WTC11 (cell line): Measurements from ENCODE around the gene TTC28. TPM values are rescaled to one million over a fixed set of nuclear protein-coding genes. Genes with fewer than 3 reads are reported as not detected.

Source experiments
- ATAC-seq: fragments of 200-7000 bp; cut with Tn5 transposase; 2 replicates; pipeline ENCODE4 v1.10.0; 2021; ENCODE audit warnings: mild to moderate bottlenecking, moderate library complexity
- CTCF ChIA-PET: fragments of 300-600 bp; sonication (Branson Sonifier 250); formaldehyde crosslinking; loops from one replicate; lab custom pipeline; 2021; ENCODE audit warnings: antibody characterized with exemption; lab: Charles Lee
- POLR2A ChIA-PET: fragments of 350-600 bp; sonication (Branson Sonifier 250); formaldehyde crosslinking; loops from one replicate; lab custom pipeline; 2021; ENCODE audit warnings: antibody characterized with exemption; lab: Charles Lee
- DNase-seq: peaks from one replicate; pipeline ENCODE4 v3.0.0; 2021; ENCODE audit warnings: low spot score
- H3K27ac Mint-ChIP-seq: 2 replicates; pipeline ENCODE4 v1.8.0; 2021; ENCODE audit warnings: mixed read lengths
- H3K27me3 Mint-ChIP-seq: 2 replicates; pipeline ENCODE4 v1.8.0; 2021; ENCODE audit warnings: low read depth, mild to moderate bottlenecking, moderate library complexity, mixed read lengths
- H3K36me3 Mint-ChIP-seq: 2 replicates; pipeline ENCODE4 v1.8.0; 2021; ENCODE audit warnings: mixed read lengths
- H3K4me1 Mint-ChIP-seq: 2 replicates; pipeline ENCODE4 v1.8.0; 2022; ENCODE audit warnings: mixed read lengths
- H3K4me3 Mint-ChIP-seq: 2 replicates; pipeline ENCODE4 v1.8.0; 2021; ENCODE audit warnings: mild to moderate bottlenecking, moderate library complexity, mixed read lengths
- H3K9me3 Mint-ChIP-seq: 2 replicates; pipeline ENCODE4 v1.8.0; 2021; ENCODE audit warnings: mixed read lengths
- ESRRA ChIP-seq: sonication (generic); formaldehyde crosslinking; IDR thresholded peaks from 2 replicates; pipeline ENCODE4 v1.8.1; 2022; ENCODE audit warnings: mild to moderate bottlenecking, missing genetic modification reagents, borderline replicate concordance
- ETV6 ChIP-seq: sonication (generic); formaldehyde crosslinking; IDR thresholded peaks from 2 replicates; pipeline ENCODE4 v1.8.1; 2022; ENCODE audit warnings: mild to moderate bottlenecking, missing genetic modification reagents
- FOXJ3 ChIP-seq: sonication (generic); formaldehyde crosslinking; IDR thresholded peaks from 2 replicates; pipeline ENCODE4 v1.9.0; 2021; ENCODE audit warnings: missing genetic modification reagents, mild to moderate bottlenecking, borderline replicate concordance
- FOXP1 ChIP-seq: sonication (generic); formaldehyde crosslinking; IDR thresholded peaks from 2 replicates; pipeline ENCODE4 v1.8.0; 2022; ENCODE audit warnings: missing genetic modification reagents, mild to moderate bottlenecking, moderate library complexity, borderline replicate concordance
- HMGA2 ChIP-seq: fragments of 250-450 bp; sonication (Bioruptor Pico); IDR thresholded peaks from 2 replicates; pipeline ENCODE4 v1.4.0; 2021; ENCODE audit warnings: mild to moderate bottlenecking, moderate library complexity
- NFATC4 ChIP-seq: fragments of 250-450 bp; sonication (Bioruptor Pico); IDR thresholded peaks from 2 replicates; pipeline ENCODE4 v1.9.0; 2021; ENCODE audit warnings: mild to moderate bottlenecking
- OVOL2 ChIP-seq: fragments of 250-450 bp; sonication (Bioruptor Pico); IDR thresholded peaks from 2 replicates; pipeline ENCODE4 v1.9.0; 2021; ENCODE audit warnings: mild to moderate bottlenecking, borderline replicate concordance
- PRRX2 ChIP-seq: fragments of 250-450 bp; sonication (Bioruptor Pico); IDR thresholded peaks from 2 replicates; pipeline ENCODE4 v1.8.0; 2021; ENCODE audit warnings: mild to moderate bottlenecking
- ZNF416 ChIP-seq: fragments of 250-450 bp; sonication (Bioruptor Pico); IDR thresholded peaks from 2 replicates; pipeline ENCODE4 v1.9.0; 2021; ENCODE audit warnings: mild to moderate bottlenecking, inconsistent platforms
- ZNF671 ChIP-seq: fragments of 250-450 bp; sonication (Bioruptor Pico); IDR thresholded peaks from 2 replicates; pipeline ENCODE4 v1.8.0; 2021; ENCODE audit warnings: mild to moderate bottlenecking
- total RNA-seq: library from RNA; stranded (reverse); gene quantifications from 3 replicates; pipeline ENCODE4 v1.2.3, GENCODE V29; 2021
- TF ChIP-seq, protein P1 (sequence below): sonication (generic); formaldehyde crosslinking; IDR thresholded peaks from 2 replicates; pipeline ENCODE4 v1.8.1; 2022; ENCODE audit warnings: low read depth, mild to moderate bottlenecking, moderate library complexity, missing genetic modification reagents, borderline replicate concordance
- TF ChIP-seq, protein P2 (sequence below): sonication (generic); formaldehyde crosslinking; conservative IDR thresholded peaks from 2 replicates; pipeline ENCODE4 v1.8.1; 2022; ENCODE audit warnings: mild to moderate bottlenecking, missing genetic modification reagents
- TF ChIP-seq, protein P3 (sequence below): sonication (generic); formaldehyde crosslinking; conservative IDR thresholded peaks from 2 replicates; pipeline ENCODE4 v1.8.1; 2023; ENCODE audit warnings: mild to moderate bottlenecking, low read depth, missing genetic modification reagents, moderate library complexity
- TF ChIP-seq, protein P4 (sequence below): fragments of 250-450 bp; sonication (Bioruptor Pico); IDR thresholded peaks from 2 replicates; pipeline ENCODE4 v1.8.0; 2021; ENCODE audit warnings: mild to moderate bottlenecking
- TF ChIP-seq, protein P5 (sequence below): sonication (generic); formaldehyde crosslinking; IDR thresholded peaks from 2 replicates; pipeline ENCODE4 v1.8.1; 2022; ENCODE audit warnings: mild to moderate bottlenecking, missing genetic modification reagents, moderate library complexity, borderline replicate concordance

The TTC28 gene
- total RNA-seq, 1 experiment from 2014 or later: 13.0 TPM

DNA sequence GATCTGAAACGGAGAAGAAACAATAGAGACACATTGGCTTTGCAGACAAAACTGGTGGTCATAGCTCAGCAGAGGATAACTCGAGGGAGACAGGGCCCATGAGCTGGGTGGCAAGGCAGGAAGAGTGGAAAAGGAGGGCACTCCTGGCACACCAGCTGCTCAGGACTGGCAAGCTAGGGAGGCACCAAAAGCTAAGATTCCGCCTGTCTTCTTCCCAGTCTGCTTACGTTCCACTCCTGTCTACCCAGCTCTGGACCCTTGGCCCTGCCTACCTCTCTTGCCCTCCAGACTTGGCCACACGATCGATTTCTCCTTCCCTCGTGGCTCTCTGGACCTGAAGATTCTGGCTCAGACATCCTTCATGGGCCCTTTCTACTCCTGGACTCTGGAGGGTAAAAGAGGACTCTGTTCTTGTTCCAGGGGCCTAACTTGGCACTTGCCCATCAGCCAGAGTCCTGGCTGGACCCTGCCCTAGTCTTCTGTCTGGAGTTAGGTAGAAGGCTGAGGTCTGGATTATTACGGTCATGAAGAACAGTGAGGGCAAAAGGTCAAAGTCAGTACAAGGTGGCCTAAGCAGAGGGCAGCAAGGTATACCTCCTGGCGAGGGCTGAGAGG, 645.4 kb downstream of the TTC28 start:
- H3K27me3 Mint-ChIP-seq: peaks cover 10% of the 10 kb centered on the region
- ATAC-seq: no peak
- POLR2A ChIA-PET: interaction anchor here (0.6 kb wide), 1 partner anchor 409 kb away, joined by 5 read pairs; no protein-coding TSS in a partner anchor
- H3K9me3 Mint-ChIP-seq: no peaks in the 10 kb centered on the region
- CTCF ChIA-PET: interaction anchor here (0.6 to 2.0 kb wide), 4 partner anchors 14 to 481 kb away, joined by 3 to 12 read pairs (median 4); no protein-coding TSS in a partner anchor
- DNase-seq: no peak
- no peaks in the 10 kb centered on the region for H3K4me1 Mint-ChIP-seq
- H3K27ac Mint-ChIP-seq: no peak overlapping the region
- no peaks in the 10 kb centered on the region for H3K36me3 Mint-ChIP-seq
- no peak overlapping the region for H3K4me3 Mint-ChIP-seq
- TF ChIP-seq PRRX2 (no peak), HMGA2 (no peak), NFATC4 (CRISPR knock-in tag) (no peak), FOXJ3 (CRISPR knock-in tag) (no peak), OVOL2 (CRISPR knock-in tag) (no peak), ESRRA (CRISPR knock-in tag) (no peak)
- TF ChIP-seq, protein P1, sequence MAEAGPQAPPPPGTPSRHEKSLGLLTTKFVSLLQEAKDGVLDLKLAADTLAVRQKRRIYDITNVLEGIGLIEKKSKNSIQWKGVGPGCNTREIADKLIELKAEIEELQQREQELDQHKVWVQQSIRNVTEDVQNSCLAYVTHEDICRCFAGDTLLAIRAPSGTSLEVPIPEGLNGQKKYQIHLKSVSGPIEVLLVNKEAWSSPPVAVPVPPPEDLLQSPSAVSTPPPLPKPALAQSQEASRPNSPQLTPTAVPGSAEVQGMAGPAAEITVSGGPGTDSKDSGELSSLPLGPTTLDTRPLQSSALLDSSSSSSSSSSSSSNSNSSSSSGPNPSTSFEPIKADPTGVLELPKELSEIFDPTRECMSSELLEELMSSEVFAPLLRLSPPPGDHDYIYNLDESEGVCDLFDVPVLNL (CRISPR knock-in tag): no peak
- TF ChIP-seq, protein P2, sequence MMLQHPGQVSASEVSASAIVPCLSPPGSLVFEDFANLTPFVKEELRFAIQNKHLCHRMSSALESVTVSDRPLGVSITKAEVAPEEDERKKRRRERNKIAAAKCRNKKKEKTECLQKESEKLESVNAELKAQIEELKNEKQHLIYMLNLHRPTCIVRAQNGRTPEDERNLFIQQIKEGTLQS (CRISPR knock-in tag): no peak
- TF ChIP-seq, protein P3, sequence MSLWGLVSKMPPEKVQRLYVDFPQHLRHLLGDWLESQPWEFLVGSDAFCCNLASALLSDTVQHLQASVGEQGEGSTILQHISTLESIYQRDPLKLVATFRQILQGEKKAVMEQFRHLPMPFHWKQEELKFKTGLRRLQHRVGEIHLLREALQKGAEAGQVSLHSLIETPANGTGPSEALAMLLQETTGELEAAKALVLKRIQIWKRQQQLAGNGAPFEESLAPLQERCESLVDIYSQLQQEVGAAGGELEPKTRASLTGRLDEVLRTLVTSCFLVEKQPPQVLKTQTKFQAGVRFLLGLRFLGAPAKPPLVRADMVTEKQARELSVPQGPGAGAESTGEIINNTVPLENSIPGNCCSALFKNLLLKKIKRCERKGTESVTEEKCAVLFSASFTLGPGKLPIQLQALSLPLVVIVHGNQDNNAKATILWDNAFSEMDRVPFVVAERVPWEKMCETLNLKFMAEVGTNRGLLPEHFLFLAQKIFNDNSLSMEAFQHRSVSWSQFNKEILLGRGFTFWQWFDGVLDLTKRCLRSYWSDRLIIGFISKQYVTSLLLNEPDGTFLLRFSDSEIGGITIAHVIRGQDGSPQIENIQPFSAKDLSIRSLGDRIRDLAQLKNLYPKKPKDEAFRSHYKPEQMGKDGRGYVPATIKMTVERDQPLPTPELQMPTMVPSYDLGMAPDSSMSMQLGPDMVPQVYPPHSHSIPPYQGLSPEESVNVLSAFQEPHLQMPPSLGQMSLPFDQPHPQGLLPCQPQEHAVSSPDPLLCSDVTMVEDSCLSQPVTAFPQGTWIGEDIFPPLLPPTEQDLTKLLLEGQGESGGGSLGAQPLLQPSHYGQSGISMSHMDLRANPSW (CRISPR knock-in tag): no peak
- TF ChIP-seq, protein P4, sequence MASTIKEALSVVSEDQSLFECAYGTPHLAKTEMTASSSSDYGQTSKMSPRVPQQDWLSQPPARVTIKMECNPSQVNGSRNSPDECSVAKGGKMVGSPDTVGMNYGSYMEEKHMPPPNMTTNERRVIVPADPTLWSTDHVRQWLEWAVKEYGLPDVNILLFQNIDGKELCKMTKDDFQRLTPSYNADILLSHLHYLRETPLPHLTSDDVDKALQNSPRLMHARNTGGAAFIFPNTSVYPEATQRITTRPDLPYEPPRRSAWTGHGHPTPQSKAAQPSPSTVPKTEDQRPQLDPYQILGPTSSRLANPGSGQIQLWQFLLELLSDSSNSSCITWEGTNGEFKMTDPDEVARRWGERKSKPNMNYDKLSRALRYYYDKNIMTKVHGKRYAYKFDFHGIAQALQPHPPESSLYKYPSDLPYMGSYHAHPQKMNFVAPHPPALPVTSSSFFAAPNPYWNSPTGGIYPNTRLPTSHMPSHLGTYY (CRISPR knock-in tag): no peak
- TF ChIP-seq, protein P5, sequence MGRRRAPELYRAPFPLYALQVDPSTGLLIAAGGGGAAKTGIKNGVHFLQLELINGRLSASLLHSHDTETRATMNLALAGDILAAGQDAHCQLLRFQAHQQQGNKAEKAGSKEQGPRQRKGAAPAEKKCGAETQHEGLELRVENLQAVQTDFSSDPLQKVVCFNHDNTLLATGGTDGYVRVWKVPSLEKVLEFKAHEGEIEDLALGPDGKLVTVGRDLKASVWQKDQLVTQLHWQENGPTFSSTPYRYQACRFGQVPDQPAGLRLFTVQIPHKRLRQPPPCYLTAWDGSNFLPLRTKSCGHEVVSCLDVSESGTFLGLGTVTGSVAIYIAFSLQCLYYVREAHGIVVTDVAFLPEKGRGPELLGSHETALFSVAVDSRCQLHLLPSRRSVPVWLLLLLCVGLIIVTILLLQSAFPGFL: no peak

DNA sequence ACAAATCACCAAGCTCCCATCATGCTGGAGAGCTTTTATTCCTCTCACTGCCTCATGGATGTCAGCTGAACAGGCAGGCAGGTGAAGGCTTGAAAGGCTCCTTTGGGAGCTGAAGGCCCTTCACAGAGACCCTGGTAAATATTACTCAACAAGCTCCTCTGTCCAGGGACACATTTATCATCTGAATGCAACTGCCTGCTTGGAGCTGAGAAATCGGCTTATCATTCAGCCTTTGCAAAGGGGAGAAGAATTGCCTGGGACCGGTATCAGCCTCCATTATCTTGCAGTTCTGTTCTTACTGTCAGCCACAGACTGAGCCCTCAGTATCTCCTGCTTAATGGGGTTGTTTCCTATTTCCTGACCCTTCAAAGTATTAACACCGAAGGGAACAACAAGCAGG, 646.8 kb downstream of the TTC28 start:
- CTCF ChIA-PET: interaction anchor here (0.9 to 1.9 kb wide), 3 partner anchors 13 to 567 kb away, joined by 3 to 9 read pairs (median 8); no protein-coding TSS in a partner anchor
- no peak for TF ChIP-seq ZNF671 (CRISPR knock-in tag)
- no peak for TF ChIP-seq ETV6 (CRISPR knock-in tag)
- ATAC-seq: no peak
- H3K9me3 Mint-ChIP-seq: no peaks in the 10 kb centered on the region
- H3K27ac Mint-ChIP-seq: no peak overlapping the region
- H3K4me1 Mint-ChIP-seq: no peaks in the 10 kb centered on the region
- H3K27me3 Mint-ChIP-seq: peaks cover 10% of the 10 kb centered on the region
- no peaks in the 10 kb centered on the region for H3K36me3 Mint-ChIP-seq
- POLR2A ChIA-PET: no interaction called here
- no peak for DNase-seq
- H3K4me3 Mint-ChIP-seq: no peak overlapping the region

DNA sequence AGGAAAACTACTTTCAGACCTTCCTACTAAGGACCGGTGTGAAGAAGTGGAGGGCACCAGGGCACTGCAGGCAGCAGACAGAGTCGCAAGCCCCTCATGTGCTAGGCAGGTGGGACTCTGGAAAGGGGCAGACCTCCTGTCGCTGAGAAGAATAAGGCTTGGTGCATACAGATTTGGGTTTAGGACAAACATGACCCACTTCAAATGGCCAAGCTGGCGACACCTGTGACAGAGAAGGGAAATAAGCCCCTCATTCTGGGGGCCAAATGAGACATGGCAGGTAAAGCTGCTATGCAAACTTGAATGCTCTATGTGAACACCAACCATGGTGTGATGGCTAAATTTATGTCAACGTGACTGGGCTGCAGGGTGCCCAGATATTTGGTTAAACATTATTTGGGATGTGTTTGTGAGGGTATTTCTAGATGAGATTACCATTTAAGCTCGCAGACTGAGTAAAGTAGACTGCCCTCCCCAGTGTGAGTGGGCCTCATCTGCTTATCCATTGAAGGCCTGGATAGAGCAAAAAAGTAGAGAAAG, 648.2 kb downstream of the TTC28 start:
- H3K27me3 Mint-ChIP-seq: peaks cover 6% of the 10 kb centered on the region; the same call in 1 of the 2 replicates
- ChIA-PET CTCF (interaction anchor here (0.5 to 1.9 kb wide), 3 partner anchors 11 to 188 kb away, joined by 3 to 9 read pairs (median 8); no protein-coding TSS in a partner anchor), POLR2A (no interaction called here)

More for the DNA sequence above, 648.2 kb downstream of the TTC28 start:
- H3K9me3 Mint-ChIP-seq: no peaks in the 10 kb centered on the region
- peak; percentile 25; the same call in 1 of the 2 replicates for TF ChIP-seq ZNF416 (CRISPR knock-in tag)
- no peak for TF ChIP-seq FOXP1 (CRISPR knock-in tag)
- H3K36me3 Mint-ChIP-seq: no peaks in the 10 kb centered on the region
- H3K4me3 Mint-ChIP-seq: no peak overlapping the region
- DNase-seq (no peak), ATAC-seq (no peak)
- no peak overlapping the region for H3K27ac Mint-ChIP-seq
- no peaks in the 10 kb centered on the region for H3K4me1 Mint-ChIP-seq
